Stimulated activated naive CD4-positive, alpha-beta T cell treated with Interleukin-2 at 50 U/mL for 16 hours (primary cell): ENCODE results near the gene PRODH2.

Experiments used
- DNase-seq: peaks from one replicate; lab custom pipeline; 2025; lab: John Stamatoyannopoulos, UW

Gene PRODH2

DNA sequence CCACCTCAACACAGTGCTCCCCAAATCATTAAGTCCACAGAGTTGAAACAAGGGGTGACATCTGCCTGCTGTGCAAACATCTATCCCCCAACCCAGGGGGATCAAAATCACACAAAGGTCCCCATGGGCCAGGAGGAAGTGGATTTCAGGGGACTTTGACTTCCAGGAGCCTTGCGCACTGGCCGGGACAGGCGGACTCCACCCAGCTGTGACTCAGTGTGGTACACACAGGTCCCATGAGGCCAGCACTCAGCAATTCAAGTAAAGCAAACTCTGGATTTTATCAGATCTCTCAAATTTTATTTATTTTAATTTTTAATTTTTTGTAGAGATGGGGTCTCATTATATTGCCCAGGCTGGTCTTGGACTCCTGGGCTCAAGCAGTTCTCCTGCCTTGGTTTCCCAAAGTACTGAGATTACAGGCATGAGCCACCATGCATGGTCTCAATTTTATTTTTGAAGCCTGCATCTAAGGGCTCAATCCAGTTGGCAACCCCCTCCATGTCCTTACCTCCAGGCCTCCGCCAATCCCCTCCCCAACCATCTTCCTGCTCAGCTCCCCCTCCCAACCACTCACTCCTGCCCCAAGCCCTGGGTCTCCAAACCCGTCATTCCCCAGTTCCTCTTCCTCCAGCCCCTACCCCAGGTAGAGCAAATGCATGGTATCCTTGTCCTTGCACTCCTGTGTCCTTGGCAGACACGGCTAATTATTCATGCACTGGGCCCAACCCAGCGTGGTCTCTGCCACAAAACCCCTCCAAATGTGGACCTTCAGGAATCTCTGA lies 19.1 kb downstream of the PRODH2 start:
- no peak for DNase-seq

DNA sequence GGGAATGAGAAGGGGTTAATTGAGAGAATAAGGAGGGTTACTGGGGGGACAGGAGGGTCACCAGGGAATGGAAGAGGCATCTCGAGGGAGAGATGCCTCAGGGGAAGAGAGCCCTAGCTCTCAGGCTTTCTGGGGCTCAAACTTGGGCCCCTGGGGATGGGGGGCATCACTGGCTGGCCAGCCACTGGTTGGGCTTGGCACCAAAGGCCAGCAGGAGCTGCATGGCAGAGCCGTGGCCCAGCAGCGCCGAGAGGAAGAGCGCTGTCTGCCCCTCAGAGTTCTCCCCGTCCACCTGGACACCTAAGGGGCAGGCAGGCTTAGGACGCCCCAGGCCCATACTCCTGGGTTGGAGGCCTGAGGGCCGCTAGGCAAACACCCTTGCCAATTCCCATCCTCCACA lies 19.8 kb downstream of the PRODH2 start:
- DNase-seq: no peak

DNA sequence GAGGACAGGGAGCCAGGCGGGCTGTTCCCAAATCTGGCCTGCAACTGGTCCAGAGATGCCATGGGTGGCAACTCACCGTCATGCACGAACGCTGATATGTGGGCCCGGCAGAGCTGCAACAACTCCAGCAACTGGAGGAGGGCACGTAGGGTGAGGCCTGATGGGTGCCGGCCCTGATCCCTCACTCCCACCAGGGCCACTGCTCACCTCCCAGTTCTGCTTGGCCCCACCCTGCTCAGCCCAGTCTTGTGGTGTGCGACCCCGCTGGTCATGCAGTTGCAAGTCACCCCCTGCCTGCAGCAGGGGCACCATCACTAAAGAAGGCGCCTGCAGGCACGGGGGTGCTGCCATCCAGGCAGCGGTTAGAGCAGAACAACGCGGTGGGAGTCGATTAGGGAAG lies 20.3 kb downstream of the PRODH2 start:
- no peak for DNase-seq

DNA sequence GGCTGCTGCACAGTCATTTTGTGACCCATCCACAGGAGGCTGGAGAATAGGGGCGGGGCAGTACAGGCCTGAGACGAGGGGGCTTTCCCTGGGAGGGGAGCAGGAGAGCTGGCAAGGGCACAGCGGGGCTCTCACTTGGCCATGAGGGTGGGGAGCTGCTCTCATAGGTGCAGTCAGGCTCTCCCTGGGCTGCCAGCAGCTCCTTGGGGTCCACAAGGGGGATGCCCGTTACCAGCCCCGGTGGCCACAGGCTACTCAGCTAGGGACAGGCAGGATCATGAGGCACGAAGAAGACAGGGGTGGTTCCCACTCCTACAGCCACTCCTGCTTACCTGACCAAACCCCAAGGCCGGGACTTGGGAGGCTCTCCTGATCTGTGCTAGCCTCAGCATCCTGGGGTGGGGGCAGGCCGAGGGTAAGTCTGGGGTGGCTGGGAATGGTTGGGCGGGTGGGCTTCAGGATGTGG lies 20.8 kb downstream of the PRODH2 start:
- no peak for DNase-seq

DNA sequence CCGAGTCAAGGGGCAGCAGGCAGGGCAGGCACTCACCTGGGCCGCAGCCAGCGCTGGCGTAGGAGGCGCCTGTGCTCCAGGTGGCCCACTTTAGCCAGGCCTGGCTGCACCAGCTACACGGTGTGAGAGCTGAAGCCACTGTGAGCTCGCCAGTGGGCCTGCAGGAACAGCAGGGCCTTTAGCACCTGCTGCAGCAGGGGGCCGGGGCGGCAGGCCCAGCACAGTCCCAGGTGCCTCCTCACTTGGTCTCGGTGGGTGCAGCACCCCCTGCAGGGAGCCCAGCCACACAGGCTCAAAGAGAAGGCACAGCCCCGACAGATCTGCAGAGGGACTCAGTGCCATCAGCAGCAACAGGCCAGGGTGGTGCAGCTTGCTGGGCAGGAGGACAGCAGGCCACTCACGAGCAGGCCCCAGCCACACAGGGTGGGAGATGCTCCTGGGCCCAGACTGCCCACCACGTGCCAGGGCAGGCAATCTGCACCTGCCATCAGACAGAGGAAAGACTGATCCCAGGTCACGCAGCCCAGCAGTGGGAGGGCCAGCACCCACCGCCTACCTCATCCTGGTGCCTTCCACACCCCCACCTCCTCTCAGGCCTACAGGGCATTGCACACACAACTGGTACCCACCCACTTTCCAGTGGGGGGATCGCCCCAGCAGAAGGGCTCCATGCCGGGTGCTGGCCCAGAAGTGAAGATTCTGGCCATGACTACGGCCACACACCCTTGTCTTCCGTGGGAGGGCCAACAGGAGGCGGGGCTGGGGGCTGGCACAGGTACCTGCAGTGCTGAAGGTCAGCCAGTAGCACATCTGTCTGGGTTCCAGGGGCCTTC lies 21.4 kb downstream of the PRODH2 start:
- DNase-seq: no peak

DNA sequence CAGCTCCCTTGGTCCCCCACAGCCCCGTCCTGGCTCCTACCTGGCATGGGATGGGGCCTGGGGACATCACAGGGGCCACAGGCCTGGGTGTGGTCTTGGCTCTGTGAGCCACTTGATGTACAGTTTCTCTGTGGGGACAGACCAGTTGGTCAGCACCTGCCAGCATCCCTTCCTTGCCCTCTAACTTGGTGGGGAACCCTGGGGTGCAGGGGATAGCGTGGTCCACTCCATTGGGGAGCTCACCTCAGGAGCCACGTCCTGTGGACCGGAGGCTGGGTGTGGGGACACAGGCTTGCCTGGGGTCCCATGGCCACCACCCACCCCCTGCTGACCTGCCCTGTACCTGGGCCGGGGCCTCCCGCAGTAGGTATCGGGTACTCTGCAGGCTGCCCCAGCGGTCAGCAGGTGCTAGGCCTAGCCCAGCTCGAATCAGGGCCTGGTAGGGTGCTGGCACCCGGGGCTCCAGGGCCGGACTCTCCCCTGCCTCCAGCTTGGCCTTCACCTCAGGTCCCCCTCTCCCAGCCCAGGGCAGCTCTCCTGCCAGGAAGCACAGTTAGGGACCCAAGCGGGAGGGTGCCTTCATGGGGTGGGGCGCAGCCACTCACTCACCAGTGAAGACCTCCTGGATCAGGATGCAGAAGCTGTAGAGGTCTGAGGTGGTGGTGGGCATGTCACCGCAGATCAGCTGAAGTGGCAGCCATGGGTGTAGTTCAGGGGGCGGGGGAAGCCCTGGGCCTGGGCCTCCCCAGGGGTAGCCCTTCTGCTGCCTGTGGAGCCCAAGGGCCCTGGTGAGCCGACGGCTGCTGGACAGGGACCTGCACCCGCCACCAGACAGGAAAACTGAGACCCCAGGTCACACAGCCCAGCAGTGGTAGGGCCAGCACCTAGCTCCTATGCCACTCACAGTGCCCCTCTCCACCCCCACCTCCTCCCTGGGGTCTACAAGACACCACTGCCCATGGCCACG lies 22.4 kb downstream of the PRODH2 start:
- no peak for DNase-seq

DNA sequence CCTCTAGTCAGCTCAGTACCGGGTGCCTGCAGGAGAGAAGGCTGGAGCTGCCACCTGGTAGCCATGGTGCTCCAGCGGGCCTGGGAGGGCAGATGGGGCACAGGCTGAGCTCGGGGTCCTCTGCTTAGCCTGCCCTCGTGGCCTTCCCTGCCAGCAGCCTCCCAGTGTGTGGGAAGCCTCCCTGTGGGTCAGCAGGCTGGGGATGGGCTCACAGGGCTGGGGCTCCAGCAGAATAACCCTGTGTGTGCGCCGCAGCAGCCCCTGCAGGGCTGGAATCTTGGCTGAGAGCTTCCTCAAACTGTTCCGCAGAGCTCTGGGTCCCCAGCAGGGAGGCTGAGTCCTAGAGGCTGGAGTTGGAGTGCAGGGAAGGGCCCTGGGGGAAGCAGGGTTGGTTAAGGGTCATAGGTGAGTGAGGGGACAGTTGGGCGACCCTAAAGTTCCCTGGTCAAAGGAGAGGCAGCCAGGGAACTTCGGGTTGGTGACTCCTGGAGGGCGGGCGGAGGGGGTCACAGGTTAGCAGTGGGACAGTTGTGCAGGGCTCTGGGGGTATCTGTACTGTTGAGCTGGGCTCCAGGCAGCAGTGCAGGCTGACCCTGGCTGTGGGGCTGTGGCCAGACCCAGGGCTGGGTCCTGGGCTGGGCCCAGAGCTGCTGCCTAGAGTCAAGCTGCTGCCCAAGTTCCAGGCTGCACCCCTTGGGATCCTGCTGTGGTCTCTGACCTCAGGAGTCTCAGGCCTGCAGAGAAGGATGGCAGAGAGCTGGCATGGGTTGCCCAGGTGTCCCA lies 23.3 kb downstream of the PRODH2 start:
- no peak for DNase-seq

DNA sequence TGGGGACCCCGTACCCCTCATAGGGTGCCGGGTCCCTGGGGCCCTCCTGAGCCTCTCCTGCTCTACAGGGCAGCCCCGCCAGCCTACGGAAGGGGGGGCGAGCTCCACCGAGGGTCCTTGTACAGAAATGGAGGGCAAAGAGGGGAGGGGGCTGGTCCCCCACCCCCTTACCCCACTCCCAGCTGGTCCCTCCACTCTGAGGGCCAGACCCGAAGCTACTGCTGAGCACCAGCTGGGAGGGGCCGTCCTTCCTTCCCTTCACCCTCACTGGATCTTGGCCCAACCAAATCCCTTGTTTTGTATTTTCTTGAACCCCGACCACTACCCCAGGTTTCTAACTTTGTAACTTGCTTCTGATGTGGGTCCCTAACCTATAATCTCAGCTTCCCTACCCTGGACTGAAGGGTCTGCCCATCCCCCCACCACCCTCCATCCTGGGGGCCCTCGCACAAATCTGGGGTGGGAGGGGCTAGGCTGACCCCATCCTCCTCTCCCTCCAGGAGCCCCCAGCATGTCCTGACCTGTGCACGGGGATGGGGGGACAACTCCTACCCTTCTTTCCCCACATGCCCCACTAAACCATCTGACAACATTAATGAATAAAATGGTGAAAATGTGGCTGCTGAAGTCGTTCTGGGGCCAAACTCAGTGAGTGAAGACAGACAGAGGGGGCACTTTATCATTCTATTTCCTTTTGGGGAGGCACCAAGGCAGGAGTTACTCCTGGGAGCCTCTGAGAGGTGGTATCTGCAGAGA lies 24.3 kb downstream of the PRODH2 start:
- DNase-seq: no peak

DNA sequence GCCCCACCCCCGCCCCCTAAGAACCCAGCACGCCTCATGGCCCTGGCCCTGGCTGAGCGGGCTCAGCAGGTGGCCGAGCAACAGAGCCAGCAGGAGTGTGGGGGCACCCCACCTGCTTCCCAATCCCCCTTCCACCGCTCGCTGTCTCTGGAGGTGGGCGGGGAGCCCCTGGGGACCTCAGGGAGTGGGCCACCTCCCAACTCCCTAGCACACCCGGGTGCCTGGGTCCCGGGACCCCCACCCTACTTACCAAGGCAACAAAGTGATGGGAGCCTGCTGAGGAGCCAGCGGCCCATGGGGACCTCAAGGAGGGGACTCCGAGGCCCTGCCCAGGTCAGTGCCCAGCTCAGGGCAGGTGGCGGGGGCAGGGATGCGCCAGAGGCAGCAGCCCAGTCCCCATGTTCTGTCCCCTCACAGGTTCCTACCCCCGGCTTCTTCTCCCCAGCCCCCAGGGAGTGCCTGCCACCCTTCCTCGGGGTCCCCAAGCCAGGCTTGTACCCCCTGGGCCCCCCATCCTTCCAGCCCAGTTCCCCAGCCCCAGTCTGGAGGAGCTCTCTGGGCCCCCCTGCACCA lies 25.3 kb downstream of the PRODH2 start:
- no peak for DNase-seq

DNA sequence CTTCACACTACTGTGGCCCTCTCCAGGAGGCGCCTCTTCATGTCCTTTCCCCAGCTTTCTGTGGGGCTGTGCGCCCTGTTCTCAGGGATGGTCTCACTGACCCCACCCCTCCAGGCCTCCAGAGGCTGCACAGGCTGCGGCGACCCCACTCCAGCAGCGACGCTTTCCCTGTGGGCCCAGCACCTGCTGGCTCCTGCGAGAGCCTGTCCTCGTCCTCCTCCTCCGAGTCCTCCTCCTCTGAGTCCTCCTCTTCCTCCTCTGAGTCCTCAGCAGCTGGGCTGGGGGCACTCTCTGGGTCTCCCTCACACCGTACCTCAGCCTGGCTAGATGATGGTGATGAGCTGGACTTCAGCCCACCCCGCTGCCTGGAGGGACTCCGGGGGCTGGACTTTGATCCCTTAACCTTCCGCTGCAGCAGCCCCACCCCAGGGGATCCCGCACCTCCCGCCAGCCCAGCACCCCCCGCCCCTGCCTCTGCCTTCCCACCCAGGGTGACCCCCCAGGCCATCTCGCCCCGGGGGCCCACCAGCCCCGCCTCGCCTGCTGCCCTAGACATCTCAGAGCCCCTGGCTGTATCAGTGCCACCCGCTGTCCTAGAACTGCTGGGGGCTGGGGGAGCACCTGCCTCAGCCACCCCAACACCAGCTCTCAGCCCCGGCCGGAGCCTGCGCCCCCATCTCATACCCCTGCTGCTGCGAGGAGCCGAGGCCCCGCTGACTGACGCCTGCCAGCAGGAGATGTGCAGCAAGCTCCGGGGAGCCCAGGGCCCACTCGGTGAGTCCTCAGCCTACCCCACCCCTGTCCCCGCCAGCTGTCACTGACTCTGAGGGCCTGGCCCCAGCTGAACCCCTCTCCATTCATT lies 26.1 kb downstream of the PRODH2 start:
- no peak for DNase-seq

DNA sequence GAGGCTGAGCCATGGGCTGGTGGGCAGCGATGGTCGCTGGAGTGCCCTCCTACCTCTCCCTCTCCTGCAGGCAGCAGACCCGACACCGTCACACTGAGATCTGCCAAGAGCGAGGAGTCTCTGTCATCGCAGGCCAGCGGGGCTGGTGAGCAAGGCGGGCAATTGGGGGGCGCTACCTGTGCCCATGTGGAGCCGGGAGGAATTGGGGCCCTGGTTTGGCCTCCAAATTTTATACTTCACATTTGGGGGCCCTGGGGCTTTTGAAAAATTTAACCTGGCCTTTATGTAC lies 27.4 kb downstream of the PRODH2 start:
- DNase-seq: no peak

DNA sequence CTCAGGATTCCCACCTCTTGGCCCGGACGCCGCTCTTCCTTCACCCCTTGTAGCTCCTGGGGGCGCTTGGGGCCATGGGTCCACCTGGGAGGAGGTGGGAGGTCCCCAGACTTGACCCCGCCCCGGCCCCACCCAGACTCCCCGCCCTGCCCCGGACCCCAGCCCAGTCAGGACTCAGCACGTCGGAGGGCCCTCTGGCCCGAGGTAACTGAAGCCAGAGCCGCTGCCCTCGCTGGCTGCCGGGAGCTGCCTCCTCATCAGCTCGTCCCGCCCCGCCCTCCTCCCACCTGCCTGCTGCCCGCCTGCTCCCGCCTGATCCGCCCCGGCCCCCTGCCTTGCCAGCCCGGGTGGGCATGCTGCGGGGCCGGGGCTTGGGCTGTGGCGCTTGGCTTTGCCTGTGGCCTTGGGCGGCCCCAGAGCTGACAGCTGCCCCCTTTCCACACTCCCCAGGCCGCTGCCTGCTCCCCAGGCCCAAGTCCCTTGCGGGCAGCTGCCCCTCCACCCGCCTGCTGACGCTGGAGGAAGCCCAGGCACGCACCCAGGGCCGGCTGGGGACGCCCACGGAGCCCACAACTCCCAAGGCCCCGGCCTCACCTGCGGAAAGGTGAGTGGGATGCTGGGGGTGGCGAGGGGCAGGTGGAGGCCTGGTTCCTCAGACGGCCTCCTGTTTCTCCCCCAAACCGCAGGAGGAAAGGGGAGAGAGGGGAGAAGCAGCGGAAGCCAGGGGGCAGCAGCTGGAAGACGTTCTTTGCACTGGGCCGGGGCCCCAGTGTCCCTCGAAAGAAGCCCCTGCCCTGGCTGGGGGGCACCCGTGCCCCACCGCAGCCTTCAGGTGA lies 27.9 kb downstream of the PRODH2 start:
- DNase-seq: no peak

DNA sequence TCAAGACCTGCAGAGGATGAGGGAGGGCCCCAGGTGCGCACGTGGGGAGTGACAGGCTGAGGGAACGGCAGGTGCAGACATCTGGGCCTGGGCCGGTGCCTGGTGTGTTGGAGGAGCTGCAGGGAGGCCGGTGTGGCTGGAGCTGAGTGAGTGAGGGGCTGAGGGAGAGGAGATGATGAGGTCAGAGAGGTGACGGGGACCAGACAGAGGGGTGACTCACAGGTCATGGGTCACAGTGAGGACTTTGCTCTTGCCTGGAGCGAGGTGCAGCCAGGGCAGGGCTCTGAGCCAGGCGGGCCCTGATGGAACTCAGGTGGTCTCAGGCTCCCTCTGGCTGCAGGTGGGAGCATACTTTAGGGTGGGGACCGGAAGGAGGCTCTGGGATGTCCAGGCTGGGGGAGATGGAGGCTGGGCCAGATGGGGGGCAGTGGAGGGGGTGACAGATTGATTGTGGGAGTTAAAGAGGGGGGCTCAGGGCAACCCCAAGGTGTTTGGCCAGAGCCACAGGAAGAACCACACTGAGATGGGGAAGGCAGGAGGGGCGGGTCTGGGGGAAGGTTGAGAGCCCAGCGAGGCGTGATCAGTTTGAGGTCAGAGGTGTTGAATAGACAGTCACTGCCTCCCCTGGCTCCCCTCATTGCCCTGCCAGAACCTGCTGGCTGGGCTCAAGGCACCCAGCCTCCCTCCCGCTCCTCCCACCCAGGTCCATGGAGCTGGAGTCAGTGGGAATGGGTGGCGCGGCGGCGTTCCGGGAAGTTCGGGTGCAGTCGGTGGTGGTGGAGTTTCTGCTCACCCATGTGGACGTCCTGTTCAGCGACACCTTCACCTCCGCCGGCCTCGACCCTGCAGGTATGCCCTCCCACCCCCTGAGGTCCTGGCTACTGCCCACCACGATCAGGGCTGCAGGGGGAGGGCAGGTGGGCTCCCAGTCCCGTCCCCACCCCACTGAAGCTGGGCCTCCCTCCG lies 28.9 kb downstream of the PRODH2 start:
- no peak for DNase-seq

DNA sequence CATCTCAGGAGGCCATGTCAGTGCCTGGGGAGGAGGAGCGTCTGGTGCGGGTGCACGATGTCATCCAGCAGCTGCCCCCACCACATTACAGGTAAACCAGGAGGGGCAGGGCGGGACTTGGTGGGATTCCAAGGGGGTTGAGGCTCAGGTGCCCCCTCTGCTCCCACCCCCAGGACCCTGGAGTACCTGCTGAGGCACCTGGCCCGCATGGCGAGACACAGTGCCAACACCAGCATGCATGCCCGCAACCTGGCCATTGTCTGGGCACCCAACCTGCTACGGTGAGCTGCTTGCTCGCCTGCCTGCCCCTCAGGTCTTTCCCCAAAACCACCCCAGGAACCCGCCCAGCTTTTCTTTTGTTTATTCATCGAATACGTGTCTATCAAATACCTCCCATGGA lies 30.1 kb downstream of the PRODH2 start:
- DNase-seq: no peak

DNA sequence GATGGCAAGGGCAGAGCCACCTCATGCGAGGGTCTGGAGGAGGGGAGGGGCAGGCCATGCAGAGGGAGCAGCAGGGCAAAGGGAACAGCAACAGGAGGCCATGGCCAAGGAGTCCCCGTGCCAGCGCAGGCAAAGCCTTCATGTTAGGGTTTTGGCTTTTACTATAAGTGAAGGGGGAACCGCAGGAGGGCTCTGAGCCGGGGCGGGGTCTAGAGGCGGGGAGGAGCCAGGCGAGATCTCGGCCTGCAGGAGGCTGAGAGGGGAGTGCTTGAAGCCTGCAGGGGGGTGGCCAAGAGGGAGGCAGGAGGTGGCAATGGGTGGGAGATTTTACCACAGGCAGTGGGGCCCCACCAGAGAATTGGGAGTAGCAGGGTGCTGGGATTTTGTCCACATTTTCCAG lies 31.0 kb downstream of the PRODH2 start:
- no peak for DNase-seq

DNA sequence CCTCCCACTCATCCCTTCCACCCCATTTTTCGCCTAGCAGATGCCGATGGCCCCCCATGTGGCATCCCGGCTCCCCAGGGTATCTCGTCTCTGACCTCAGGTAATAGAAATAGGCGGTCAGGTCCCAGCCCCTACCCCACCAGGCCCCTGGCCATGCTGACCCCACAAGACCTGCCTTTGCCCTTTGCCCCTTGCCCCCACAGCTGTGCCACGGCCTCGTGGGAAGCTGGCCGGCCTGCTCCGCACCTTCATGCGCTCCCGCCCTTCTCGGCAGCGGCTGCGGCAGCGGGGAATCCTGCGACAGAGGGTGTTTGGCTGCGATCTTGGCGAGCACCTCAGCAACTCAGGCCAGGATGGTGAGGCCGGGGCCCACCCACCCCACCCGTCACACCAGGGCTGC lies 31.9 kb downstream of the PRODH2 start:
- DNase-seq: no peak

DNA sequence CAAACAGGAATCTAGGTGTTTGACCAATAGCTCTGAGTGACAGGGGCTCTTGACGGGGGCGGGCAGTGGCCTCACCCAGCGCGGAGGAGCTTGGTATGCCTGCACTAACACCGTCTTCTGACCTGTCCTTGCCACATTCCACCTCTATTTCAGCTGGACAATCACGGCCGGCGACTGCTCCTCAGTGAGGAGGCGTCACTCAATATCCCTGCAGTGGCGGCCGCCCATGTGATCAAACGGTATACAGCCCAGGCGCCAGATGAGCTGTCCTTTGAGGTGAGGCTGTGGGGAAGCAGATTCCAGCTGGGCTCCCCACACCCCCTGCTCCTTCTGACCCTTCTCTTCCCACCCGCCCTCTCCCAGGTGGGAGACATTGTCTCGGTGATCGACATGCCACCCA lies 32.6 kb downstream of the PRODH2 start:
- DNase-seq: no peak
